Measurements from ENCODE around the gene SCNN1A. TPM values are rescaled to one million over a fixed set of nuclear protein-coding genes. Genes with fewer than 3 reads are reported as not detected.

The SCNN1A gene
- polyA plus RNA-seq, 1 experiment = 0.36 TPM

- TF ChIP-seq CTCF (IDR thresholded peaks at IDR 0.05; ENCODE audit: insufficient read depth, low read depth, low read length) = no peak
- POLR2A ChIA-PET = interaction anchor here (0.6 kb wide), 2 partner anchors 160 to 161 kb away, joined by 3 to 15 read pairs; partner anchors contain the start of gene GAPDH
- DNase-seq (ENCODE audit: low read depth) = no peak
- H3K4me3 ChIP-seq (ENCODE audit: low read depth, low read length) = no peak overlapping the region
- no peaks in the 10 kb centered on the region for H3K27me3 ChIP-seq (ENCODE audit: control insufficient read depth, insufficient read depth, low read length)
- CTCF ChIA-PET = interaction anchor here (0.8 to 2.0 kb wide), 2 partner anchors 10 to 92 kb away, joined by 4 to 6 read pairs; no protein-coding TSS in a partner anchor
- no peaks in the 10 kb centered on the region for H3K36me3 ChIP-seq (ENCODE audit: control insufficient read depth, insufficient read depth, low read length)
Measured at GRCh38 chr12:6373022-6373787, 2.2 kb downstream of the SCNN1A start.

GRCh38 chr12:6372403-6373003 is 2.9 kb downstream of the SCNN1A start:
- DNase-seq (ENCODE audit: low read depth) = peak; percentile 77
- H3K36me3 ChIP-seq (ENCODE audit: control insufficient read depth, insufficient read depth, low read length) = no peaks in the 10 kb centered on the region
- no peak overlapping the region for H3K4me3 ChIP-seq (ENCODE audit: low read depth, low read length)
- TF ChIP-seq CTCF (IDR thresholded peaks at IDR 0.05; ENCODE audit: insufficient read depth, low read depth, low read length) = peak; percentile 14; the same call in 1 of the 2 replicates
- no peaks in the 10 kb centered on the region for H3K27me3 ChIP-seq (ENCODE audit: control insufficient read depth, insufficient read depth, low read length)
- ChIA-PET POLR2A (interaction anchor here (0.6 kb wide), 3 partner anchors 159 to 380 kb away, joined by 3 to 4 read pairs (median 3); partner anchors contain the start of gene MLF2), CTCF (interaction anchor here (1.0 kb wide), 1 partner anchor 11 kb away, joined by 3 read pairs; no protein-coding TSS in a partner anchor)

- no peaks in the 10 kb centered on the region for H3K27me3 ChIP-seq (ENCODE audit: control insufficient read depth, insufficient read depth, low read length)
- POLR2A ChIA-PET = interaction anchor here (1.0 kb wide), 1 partner anchor 27 kb away, joined by 3 read pairs; no protein-coding TSS in a partner anchor
- CTCF ChIA-PET = interaction anchor here (0.8 to 1.4 kb wide), 5 partner anchors 9 to 45 kb away, joined by 3 to 4 read pairs (median 3); no protein-coding TSS in a partner anchor
- H3K4me3 ChIP-seq (ENCODE audit: low read depth, low read length) = no peak overlapping the region
- no peaks in the 10 kb centered on the region for H3K36me3 ChIP-seq (ENCODE audit: control insufficient read depth, insufficient read depth, low read length)
- TF ChIP-seq CTCF (IDR thresholded peaks at IDR 0.05; ENCODE audit: insufficient read depth, low read depth, low read length) = peak; percentile 30
- no peak for DNase-seq (ENCODE audit: low read depth)
Measured at GRCh38 chr12:6370994-6371754, 4.2 kb downstream of the SCNN1A start.

- no peaks in the 10 kb centered on the region for H3K27me3 ChIP-seq (ENCODE audit: control insufficient read depth, insufficient read depth, low read length)
- ChIA-PET CTCF (interaction anchor here (0.8 to 1.4 kb wide), 5 partner anchors 9 to 46 kb away, joined by 3 to 4 read pairs (median 3); no protein-coding TSS in a partner anchor), POLR2A (interaction anchor here (1.0 kb wide), 1 partner anchor 27 kb away, joined by 3 read pairs; no protein-coding TSS in a partner anchor)
- DNase-seq (ENCODE audit: low read depth) = no peak
- no peak overlapping the region for H3K4me3 ChIP-seq (ENCODE audit: low read depth, low read length)
- no peak for TF ChIP-seq CTCF (IDR thresholded peaks at IDR 0.05; ENCODE audit: insufficient read depth, low read depth, low read length)
- no peaks in the 10 kb centered on the region for H3K36me3 ChIP-seq (ENCODE audit: control insufficient read depth, insufficient read depth, low read length)
Measured at GRCh38 chr12:6370576-6370935, 4.8 kb downstream of the SCNN1A start.
